GM19099 (cell line): ENCODE measurements around the gene TSC22D3.

Experiments used
- POLR2A ChIP-seq: IDR thresholded peaks from 3 replicates; pipeline ENCODE4 v1.6.1; 2011; ENCODE audit warnings: low read depth; ENCODE audit not compliant: insufficient read length; ENCODE audit errors: extremely low read depth

TSC22D3 gene

GRCh38 chrX:107768051-107768450, 7.5 kb downstream of the TSC22D3 start:
- TF ChIP-seq POLR2A = no peak

GRCh38 chrX:107766470-107767150, 9.0 kb downstream of the TSC22D3 start:
- no peak for TF ChIP-seq POLR2A

- TF ChIP-seq POLR2A = no peak
Observed at GRCh38 chrX:107764845-107765608, 10.6 kb downstream of the TSC22D3 start.

DNA sequence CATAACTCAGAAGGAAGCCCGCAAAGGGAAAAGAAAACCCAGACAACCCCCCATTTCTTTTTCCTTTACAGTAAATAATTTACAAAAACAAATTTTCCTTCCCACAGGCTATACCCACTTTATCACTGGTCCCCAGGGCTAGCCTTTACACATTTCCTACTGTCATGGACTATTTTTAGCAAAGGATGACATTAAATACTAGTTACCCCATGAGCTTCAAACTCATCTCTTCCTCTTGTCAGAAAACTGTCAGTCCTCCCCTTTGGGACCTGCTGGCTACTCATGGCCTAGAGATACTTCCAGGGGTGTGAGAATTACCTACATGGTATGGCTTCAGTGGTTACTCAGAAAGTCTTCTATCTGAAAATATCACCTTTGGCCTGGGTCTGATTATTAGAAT, 11.9 kb downstream of the TSC22D3 start:
- TF ChIP-seq POLR2A = no peak

DNA sequence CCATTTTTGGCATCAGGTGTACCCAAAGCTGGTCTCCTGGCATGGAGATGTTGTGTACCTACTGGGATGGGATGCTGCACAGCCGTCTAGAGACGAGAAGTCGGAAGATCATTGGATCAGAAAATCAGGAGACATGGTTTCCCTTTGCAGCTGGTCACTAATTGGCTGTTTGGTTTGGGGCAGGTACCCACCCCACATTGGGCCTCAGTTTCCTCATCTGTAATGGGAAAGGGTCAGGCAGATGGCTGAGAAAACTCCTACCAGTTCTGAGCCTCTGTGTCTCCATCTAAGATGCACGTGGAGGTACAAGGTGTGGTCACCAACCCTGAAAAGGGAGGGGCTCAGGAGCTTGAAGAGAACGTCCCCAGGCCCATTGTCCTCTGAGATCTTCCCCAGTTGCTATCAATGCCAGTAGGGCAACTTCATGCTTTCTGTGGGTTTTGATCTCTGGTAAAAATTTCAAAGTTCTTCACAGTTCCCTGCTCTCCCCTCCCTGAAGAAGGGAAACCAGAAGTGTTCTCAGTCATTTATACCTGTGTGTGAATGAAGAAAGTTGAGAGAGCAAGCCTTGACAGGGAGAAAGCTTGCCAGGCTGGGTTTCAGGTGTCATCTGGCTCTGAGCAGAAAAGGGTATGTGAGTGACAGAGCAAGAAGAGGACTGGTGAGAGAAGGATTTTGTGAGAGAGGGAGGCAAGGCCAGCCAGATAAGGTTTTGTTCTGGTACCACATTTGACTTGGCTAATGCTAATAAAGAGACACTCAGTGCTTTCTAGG, 15.1 kb downstream of the TSC22D3 start:
- TF ChIP-seq POLR2A = no peak

DNA sequence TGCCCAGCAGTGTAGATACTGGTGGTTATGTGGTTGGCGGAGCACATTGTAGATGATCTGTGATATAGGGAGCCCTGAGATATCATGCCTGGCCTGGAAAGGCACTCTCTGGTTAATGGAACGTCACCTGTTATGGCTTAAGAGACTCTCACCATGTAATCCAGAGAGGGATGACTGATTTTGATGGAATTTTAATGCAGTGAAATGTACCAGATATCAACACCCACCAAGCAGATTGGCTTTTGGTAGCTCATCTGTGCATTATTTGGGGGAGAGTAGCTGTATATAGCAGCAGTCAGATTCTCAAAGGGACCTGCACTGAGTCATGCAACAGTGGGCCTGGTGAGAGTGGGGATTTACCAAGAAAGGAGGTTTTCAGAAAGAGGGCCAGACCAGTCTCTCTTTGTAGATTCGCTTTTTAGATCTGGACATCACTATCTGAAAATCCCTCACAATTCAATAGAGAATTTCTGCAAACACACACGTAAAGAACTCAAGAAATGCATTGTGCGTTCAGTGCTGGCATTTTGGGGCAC, 17.3 kb downstream of the TSC22D3 start:
- TF ChIP-seq POLR2A = no peak

- TF ChIP-seq POLR2A = no peak
Observed at GRCh38 chrX:107755721-107756120, 19.9 kb downstream of the TSC22D3 start.

DNA sequence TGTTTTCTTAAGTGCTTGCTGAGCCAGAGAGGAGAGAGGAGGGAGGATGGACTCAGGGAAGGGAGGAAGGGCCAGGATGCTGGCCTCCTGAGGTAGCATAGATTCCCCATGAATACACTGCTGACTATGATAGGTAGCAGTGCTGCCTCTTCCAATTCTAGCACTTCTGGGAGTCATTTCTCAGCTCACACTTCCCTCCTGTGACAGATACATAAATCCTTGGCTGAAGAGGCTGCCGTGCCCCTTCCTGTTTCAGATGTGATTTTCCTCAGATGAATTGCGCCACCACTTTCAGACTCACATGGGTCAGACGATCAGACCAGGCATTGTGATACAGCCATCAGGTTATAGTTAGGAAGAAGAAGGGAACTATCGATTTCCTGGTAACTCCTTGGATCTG, 22.4 kb downstream of the TSC22D3 start:
- TF ChIP-seq POLR2A = no peak

- no peak for TF ChIP-seq POLR2A
Observed at GRCh38 chrX:107752714-107753113, 22.9 kb downstream of the TSC22D3 start.

GRCh38 chrX:107752043-107752442, 23.5 kb downstream of the TSC22D3 start:
- no peak for TF ChIP-seq POLR2A

GRCh38 chrX:107750861-107751445, 24.6 kb downstream of the TSC22D3 start:
- no peak for TF ChIP-seq POLR2A

GRCh38 chrX:107750263-107750662, 25.3 kb downstream of the TSC22D3 start:
- no peak for TF ChIP-seq POLR2A

- no peak for TF ChIP-seq POLR2A
Observed at GRCh38 chrX:107748506-107748905, 27.1 kb downstream of the TSC22D3 start.

GRCh38 chrX:107747596-107748161, 27.9 kb downstream of the TSC22D3 start:
- TF ChIP-seq POLR2A = no peak

DNA sequence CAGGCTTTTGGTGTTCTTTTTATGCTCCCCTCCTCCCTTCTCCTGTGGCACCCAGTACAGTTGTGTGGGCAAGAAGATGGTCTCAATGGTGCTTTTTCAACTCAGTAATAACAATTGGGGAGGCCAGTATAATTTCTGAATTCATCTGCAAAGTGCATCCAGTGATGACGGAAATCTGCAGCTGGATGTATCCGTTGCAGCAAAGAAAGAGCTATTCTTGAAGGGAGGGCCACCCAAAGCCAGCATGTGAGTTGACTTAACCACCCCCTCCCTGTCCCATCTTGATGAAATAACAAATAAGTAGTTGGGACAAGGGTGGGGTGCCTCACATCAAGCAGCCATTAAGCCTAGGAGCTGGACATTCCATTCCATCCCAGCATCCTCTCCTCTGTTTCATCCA, 30.7 kb downstream of the TSC22D3 start:
- TF ChIP-seq POLR2A = no peak

- no peak for TF ChIP-seq POLR2A
Observed at GRCh38 chrX:107743995-107744394, 31.6 kb downstream of the TSC22D3 start.
